SK-N-MC (cell line): ENCODE measurements around the gene CSNK1D.

ENCODE experiments used
- EZH2 ChIP-seq: fragments of 200-600 bp; sonication (generic); IDR thresholded peaks from one replicate; pipeline ENCODE4 v1.6.1; 2017; ENCODE audit warnings: antibody characterized with exemption
- FOXP2 ChIP-seq: optimal IDR thresholded peaks from 2 replicates; pipeline ENCODE3; 2011; ENCODE audit warnings: mild to moderate bottlenecking, moderate library complexity; ENCODE audit not compliant: insufficient read depth; ENCODE audit errors: extremely low read length, control extremely low read depth
- POLR2AphosphoS5 ChIP-seq: IDR thresholded peaks from 2 replicates; pipeline ENCODE4 v1.6.1; 2012; ENCODE audit warnings: mild to moderate bottlenecking, low read depth, low read length, borderline replicate concordance

GRCh38 chr17:82201498-82201910 lies 72.0 kb downstream of the CSNK1D start:
- TF ChIP-seq POLR2AphosphoS5 (no peak), EZH2 (no peak), FOXP2 (no peak)
